HTERT RPE-1 (cell line): ENCODE results near the gene SLC41A2.
"Not testable (repeated sequence)": the region's sequence is repeated elsewhere in the genome, so short reads cannot be mapped to it uniquely, and the experiment has no call there.

Source experiments
- in situ Hi-C: fragments of 300-500 bp; cut with MboI; formaldehyde crosslinking; loops from 4 replicates; pipeline ENCODE4 v1.14.3; 2020; ENCODE audit warnings: low sequenced_read_pairs

Gene SLC41A2

GRCh38 chr12:104964856-104965205 is 6.7 kb upstream of the SLC41A2 start:
- in situ Hi-C loops = no loop called here

- in situ Hi-C loops = no loop called here
Measured at GRCh38 chr12:104964167-104964855, 6.2 kb upstream of the SLC41A2 start.

- in situ Hi-C loops = no loop called here
Measured at GRCh38 chr12:104963757-104964156, 5.7 kb upstream of the SLC41A2 start.

- in situ Hi-C loops = no loop called here
Measured at GRCh38 chr12:104960464-104960863, 2.4 kb upstream of the SLC41A2 start.

- in situ Hi-C loops = no loop called here
Measured at GRCh38 chr12:104959335-104959841, 1.3 kb upstream of the SLC41A2 start.

- in situ Hi-C loops = no loop called here
Measured at GRCh38 chr12:104958805-104959334, 780 bp upstream of the SLC41A2 start.

- in situ Hi-C loops = no loop called here
Measured at GRCh38 chr12:104957719-104958000, 430 bp downstream of the SLC41A2 start.

GRCh38 chr12:104956870-104957718 is 996 bp downstream of the SLC41A2 start:
- in situ Hi-C loops = no loop called here

GRCh38 chr12:104955703-104956102 is 2.4 kb downstream of the SLC41A2 start:
- in situ Hi-C loops = no loop called here

- in situ Hi-C loops = no loop called here
Measured at GRCh38 chr12:104953323-104953722, 4.8 kb downstream of the SLC41A2 start.

GRCh38 chr12:104952816-104953215 is 5.3 kb downstream of the SLC41A2 start:
- in situ Hi-C loops = no loop called here

GRCh38 chr12:104951759-104952509 is 6.2 kb downstream of the SLC41A2 start:
- in situ Hi-C loops = no loop called here

- in situ Hi-C loops = not testable (repeated sequence)
Measured at GRCh38 chr12:104948716-104949115, 9.4 kb downstream of the SLC41A2 start.

- in situ Hi-C loops = no loop called here
Measured at GRCh38 chr12:104944252-104944651, 13.8 kb downstream of the SLC41A2 start.

GRCh38 chr12:104943401-104943800 is 14.7 kb downstream of the SLC41A2 start:
- in situ Hi-C loops = not testable (repeated sequence)

GRCh38 chr12:104942075-104942474 is 16.0 kb downstream of the SLC41A2 start:
- in situ Hi-C loops = no loop called here

GRCh38 chr12:104941454-104941853 is 16.6 kb downstream of the SLC41A2 start:
- in situ Hi-C loops = no loop called here

GRCh38 chr12:104939089-104939488 is 19.0 kb downstream of the SLC41A2 start:
- in situ Hi-C loops = no loop called here

- in situ Hi-C loops = no loop called here
Measured at GRCh38 chr12:104938371-104938770, 19.7 kb downstream of the SLC41A2 start.

GRCh38 chr12:104935886-104936285 is 22.2 kb downstream of the SLC41A2 start:
- in situ Hi-C loops = no loop called here

- in situ Hi-C loops = no loop called here
Measured at GRCh38 chr12:104933778-104934177, 24.3 kb downstream of the SLC41A2 start.
